Neural cell (in vitro differentiated cells): ENCODE data around the gene USP10. TPM values are rescaled to one million over a fixed set of nuclear protein-coding genes. Genes with fewer than 3 reads are reported as not detected.

Experiments
- H2AFZ ChIP-seq: fragments of 200-600, 300-800 bp; sonication (generic), shearing (Covaris generic); 2 replicates; pipeline ENCODE4 v1.6.0; 2014; ENCODE audit warnings: low read depth, mild to moderate bottlenecking, antibody characterized with exemption, low read length, moderate library complexity
- H3F3A ChIP-seq: fragments of 200-600 bp; shearing (Covaris generic); 2 replicates; pipeline ENCODE4 v1.6.1; 2016; ENCODE audit warnings: mild to moderate bottlenecking, moderate library complexity, mixed read lengths, antibody characterized with exemption, low read length; ENCODE audit not compliant: insufficient read depth, poor library complexity, severe bottlenecking
- H3K27ac ChIP-seq: fragments of 200-600, 300-800 bp; sonication (generic), shearing (Covaris generic); 2 replicates; pipeline ENCODE4 v1.5.1; 2014; ENCODE audit warnings: mild to moderate bottlenecking, low read length, moderate library complexity
- H3K27me3 ChIP-seq: fragments of 300-800, 200-600 bp; sonication (generic), shearing (Covaris generic); 2 replicates; pipeline ENCODE4 v1.6.0; 2014; ENCODE audit warnings: mild to moderate bottlenecking, low read depth, low read length, moderate library complexity; ENCODE audit not compliant: insufficient read depth
- H3K36me3 ChIP-seq: fragments of 300-800, 200-600 bp; sonication (generic), shearing (Covaris generic); 2 replicates; pipeline ENCODE4 v1.5.1; 2014; ENCODE audit warnings: mild to moderate bottlenecking, antibody characterized with exemption, low read length, moderate library complexity; ENCODE audit not compliant: insufficient read depth
- H3K4me2 ChIP-seq: fragments of 300-800, 200-600 bp; sonication (generic), shearing (Covaris generic); 2 replicates; pipeline ENCODE4 v1.6.0; 2014; ENCODE audit warnings: mild to moderate bottlenecking, low read length
- H3K4me3 ChIP-seq: fragments of 300-800, 200-600 bp; sonication (generic), shearing (Covaris generic); 2 replicates; pipeline ENCODE4 v1.5.1; 2014; ENCODE audit warnings: mild to moderate bottlenecking, low read length, moderate library complexity
- H3K79me2 ChIP-seq: fragments of 200-600 bp; shearing (Covaris generic); replicated peaks from 2 replicates; pipeline ENCODE4 v1.6.0; 2014; ENCODE audit warnings: mild to moderate bottlenecking, low read length, moderate library complexity; ENCODE audit not compliant: insufficient read depth
- H3K9ac ChIP-seq: fragments of 300-800, 200-600 bp; sonication (generic), shearing (Covaris generic); 2 replicates; pipeline ENCODE4 v1.6.1; 2016; ENCODE audit warnings: mild to moderate bottlenecking, low read length, mixed read lengths
- H3K9me2 ChIP-seq: fragments of 200-600 bp; shearing (Covaris generic); 2 replicates; pipeline ENCODE4 v1.6.1; 2016; ENCODE audit warnings: mild to moderate bottlenecking, low read length, mixed read lengths; ENCODE audit not compliant: insufficient read depth
- H3K9me3 ChIP-seq: fragments of 200-600, 300-800 bp; sonication (generic), shearing (Covaris generic); 2 replicates; pipeline ENCODE4 v1.6.1; 2016; ENCODE audit warnings: mild to moderate bottlenecking, mixed run types, low read length, moderate library complexity, mixed read lengths
- H4K20me1 ChIP-seq: fragments of 200-600 bp; shearing (Covaris generic); 2 replicates; pipeline ENCODE4 v1.6.1; 2016; ENCODE audit warnings: mild to moderate bottlenecking, mixed run types; ENCODE audit not compliant: insufficient read depth
- EP300 ChIP-seq: fragments of 450-650 bp; conservative IDR thresholded peaks from 2 replicates; pipeline ENCODE4 v1.6.1; 2014; ENCODE audit warnings: antibody characterized with exemption, mild to moderate bottlenecking, moderate library complexity; ENCODE audit not compliant: poor library complexity, severe bottlenecking
- EZH2 ChIP-seq: fragments of 200-600, 300-800 bp; shearing (Covaris generic), sonication (generic); IDR thresholded peaks from 2 replicates; pipeline ENCODE4 v1.6.1; 2014; ENCODE audit warnings: antibody characterized with exemption, low read length, borderline replicate concordance, mild to moderate bottlenecking; ENCODE audit not compliant: insufficient read depth, poor library complexity, severe bottlenecking
- MXI1 ChIP-seq: fragments of 450-650 bp; conservative IDR thresholded peaks from 2 replicates; pipeline ENCODE4 v1.6.1; 2014; ENCODE audit warnings: antibody characterized with exemption, mild to moderate bottlenecking; ENCODE audit not compliant: poor library complexity, severe bottlenecking
- POLR2AphosphoS5 ChIP-seq: IDR thresholded peaks from 2 replicates; pipeline ENCODE4 v1.6.1; 2012
- RAD21 ChIP-seq: fragments of 450-650 bp; conservative IDR thresholded peaks from 2 replicates; pipeline ENCODE4 v1.6.1; 2014; ENCODE audit warnings: antibody characterized with exemption, mild to moderate bottlenecking, moderate library complexity
- SMC3 ChIP-seq: fragments of 450-650 bp; conservative IDR thresholded peaks from 2 replicates; pipeline ENCODE4 v1.6.1; 2014; ENCODE audit warnings: antibody characterized with exemption, mild to moderate bottlenecking, moderate library complexity; ENCODE audit not compliant: poor library complexity
- TAF1 ChIP-seq: IDR thresholded peaks from 2 replicates; pipeline ENCODE4 v1.6.1; 2012; ENCODE audit warnings: low read depth
- polyA plus RNA-seq: library from polyadenylated mRNA; depleted of rRNA; stranded (reverse); fragments of >200 nt; gene quantifications from 2 replicates; pipeline ENCODE4 v1.2.3, GENCODE V29; 2014
- TF ChIP-seq, protein P1 (sequence below): IDR thresholded peaks from 2 replicates; pipeline ENCODE4 v1.6.1; 2012; ENCODE audit warnings: borderline replicate concordance
- TF ChIP-seq, protein P2 (sequence below): fragments of 450-650 bp; IDR thresholded peaks from 2 replicates; pipeline ENCODE4 v1.5.1; 2014; ENCODE audit warnings: antibody characterized with exemption, mild to moderate bottlenecking, moderate library complexity; ENCODE audit not compliant: poor library complexity, severe bottlenecking

Gene USP10
- polyA plus RNA-seq, 1 donor from 2014 or later: 48.9 TPM

DNA sequence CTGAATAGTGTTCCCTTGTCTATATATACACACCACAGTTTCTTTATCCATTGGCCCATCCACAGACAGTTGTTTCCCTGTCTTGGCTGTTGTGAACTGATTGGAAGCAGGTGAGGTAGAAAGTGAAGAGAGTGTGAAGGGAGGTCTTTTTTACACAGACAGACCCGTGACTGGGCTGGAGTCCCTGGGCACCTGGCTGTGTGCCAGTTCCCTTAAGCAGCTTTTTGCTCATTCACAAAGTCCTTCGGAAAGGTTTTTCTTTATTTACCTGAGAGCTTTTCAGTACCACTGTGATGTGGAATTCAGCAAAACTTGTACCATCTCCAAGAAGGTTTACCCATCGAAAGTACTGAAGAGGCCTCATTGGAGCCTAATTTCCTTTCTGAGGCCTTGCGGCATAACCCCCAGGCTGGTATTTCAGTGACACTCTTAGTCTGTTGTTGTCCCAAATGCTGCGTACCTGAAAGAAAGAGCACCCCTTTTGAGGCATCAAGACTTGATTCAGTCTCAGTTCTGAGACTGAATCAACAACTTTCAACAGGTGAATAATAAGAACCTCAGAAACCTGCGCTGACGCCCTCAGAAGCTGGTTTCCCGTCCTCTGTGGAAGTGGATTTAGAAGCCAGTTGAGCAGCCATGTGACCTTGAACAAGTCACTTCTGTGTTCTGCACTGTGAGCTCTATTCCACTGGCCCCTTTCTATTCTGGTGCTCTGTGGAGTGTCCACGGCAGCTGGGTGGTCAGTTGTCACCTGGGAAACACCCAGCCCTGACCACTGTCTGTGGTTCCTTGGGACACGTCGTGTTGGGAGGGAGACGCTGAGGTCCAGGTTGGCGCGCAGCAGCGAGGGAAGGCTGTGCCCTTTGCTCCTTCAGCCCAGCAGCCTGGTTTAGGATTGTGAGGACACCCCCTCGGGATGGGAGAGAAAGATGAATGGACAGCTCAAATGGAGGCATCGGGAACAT, 66.1 kb downstream of the USP10 start:
- Histone ChIP-seq H2AFZ (no peak overlapping the region), H3K4me3 (no peak overlapping the region), H3K79me2 (no peaks in the 10 kb centered on the region), H3K9me2 (no peaks in the 10 kb centered on the region), H4K20me1 (no peaks in the 10 kb centered on the region), H3K9me3 (no peaks in the 10 kb centered on the region), H3K36me3 (peaks cover 6% of the 10 kb centered on the region), H3K27me3 (no peaks in the 10 kb centered on the region), H3K27ac (no peak overlapping the region), H3K4me2 (no peak overlapping the region), H3F3A (no peaks in the 10 kb centered on the region), H3K9ac (no peak overlapping the region)
- TF ChIP-seq, protein P1, sequence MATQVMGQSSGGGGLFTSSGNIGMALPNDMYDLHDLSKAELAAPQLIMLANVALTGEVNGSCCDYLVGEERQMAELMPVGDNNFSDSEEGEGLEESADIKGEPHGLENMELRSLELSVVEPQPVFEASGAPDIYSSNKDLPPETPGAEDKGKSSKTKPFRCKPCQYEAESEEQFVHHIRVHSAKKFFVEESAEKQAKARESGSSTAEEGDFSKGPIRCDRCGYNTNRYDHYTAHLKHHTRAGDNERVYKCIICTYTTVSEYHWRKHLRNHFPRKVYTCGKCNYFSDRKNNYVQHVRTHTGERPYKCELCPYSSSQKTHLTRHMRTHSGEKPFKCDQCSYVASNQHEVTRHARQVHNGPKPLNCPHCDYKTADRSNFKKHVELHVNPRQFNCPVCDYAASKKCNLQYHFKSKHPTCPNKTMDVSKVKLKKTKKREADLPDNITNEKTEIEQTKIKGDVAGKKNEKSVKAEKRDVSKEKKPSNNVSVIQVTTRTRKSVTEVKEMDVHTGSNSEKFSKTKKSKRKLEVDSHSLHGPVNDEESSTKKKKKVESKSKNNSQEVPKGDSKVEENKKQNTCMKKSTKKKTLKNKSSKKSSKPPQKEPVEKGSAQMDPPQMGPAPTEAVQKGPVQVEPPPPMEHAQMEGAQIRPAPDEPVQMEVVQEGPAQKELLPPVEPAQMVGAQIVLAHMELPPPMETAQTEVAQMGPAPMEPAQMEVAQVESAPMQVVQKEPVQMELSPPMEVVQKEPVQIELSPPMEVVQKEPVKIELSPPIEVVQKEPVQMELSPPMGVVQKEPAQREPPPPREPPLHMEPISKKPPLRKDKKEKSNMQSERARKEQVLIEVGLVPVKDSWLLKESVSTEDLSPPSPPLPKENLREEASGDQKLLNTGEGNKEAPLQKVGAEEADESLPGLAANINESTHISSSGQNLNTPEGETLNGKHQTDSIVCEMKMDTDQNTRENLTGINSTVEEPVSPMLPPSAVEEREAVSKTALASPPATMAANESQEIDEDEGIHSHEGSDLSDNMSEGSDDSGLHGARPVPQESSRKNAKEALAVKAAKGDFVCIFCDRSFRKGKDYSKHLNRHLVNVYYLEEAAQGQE: no peak
- TF ChIP-seq MXI1 (no peak), TAF1 (no peak), EP300 (no peak), EZH2 (no peak), SMC3 (no peak), POLR2AphosphoS5 (no peak), RAD21 (no peak)
- TF ChIP-seq, protein P2, sequence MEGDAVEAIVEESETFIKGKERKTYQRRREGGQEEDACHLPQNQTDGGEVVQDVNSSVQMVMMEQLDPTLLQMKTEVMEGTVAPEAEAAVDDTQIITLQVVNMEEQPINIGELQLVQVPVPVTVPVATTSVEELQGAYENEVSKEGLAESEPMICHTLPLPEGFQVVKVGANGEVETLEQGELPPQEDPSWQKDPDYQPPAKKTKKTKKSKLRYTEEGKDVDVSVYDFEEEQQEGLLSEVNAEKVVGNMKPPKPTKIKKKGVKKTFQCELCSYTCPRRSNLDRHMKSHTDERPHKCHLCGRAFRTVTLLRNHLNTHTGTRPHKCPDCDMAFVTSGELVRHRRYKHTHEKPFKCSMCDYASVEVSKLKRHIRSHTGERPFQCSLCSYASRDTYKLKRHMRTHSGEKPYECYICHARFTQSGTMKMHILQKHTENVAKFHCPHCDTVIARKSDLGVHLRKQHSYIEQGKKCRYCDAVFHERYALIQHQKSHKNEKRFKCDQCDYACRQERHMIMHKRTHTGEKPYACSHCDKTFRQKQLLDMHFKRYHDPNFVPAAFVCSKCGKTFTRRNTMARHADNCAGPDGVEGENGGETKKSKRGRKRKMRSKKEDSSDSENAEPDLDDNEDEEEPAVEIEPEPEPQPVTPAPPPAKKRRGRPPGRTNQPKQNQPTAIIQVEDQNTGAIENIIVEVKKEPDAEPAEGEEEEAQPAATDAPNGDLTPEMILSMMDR: no peak

DNA sequence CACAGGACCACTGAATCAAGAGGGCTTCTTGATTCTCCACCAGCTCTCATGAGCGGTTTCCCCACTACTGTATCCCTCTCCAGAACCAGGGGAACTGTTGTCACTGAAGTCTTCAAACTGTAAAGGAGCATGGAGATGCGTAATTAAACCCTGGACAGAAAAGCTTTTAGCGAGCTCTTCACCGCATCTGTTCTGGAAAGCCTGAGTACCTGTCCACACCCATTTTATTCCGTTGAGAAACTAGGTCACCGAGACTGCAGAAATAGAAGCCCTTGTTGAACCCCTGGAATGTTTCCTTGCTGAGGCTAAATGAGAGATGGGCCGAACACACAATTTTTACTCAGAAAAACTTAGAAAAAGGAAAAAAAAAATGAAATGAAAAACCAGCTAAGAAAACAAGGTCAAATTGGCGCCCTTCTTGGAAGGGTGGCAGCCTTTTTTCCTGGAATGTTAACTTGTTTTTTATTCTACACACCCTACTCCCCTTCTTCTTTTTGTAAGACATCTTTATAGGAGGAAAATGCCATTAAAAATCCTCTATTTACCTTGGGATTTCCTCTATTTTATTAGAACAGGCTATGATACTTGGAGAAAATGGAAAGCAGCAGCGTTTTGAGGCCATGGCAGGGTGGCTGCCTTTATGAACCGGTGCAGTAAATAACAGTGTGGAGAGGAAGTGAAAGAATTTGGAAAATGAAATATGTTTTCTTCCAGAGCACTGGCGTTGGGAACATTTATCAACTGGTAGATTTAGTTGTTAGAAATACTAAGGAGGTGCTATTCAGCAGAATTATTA, 67.4 kb downstream of the USP10 start:
- H3K36me3 ChIP-seq: peaks cover 6% of the 10 kb centered on the region

More for the DNA sequence above, 67.4 kb downstream of the USP10 start:
- no peak overlapping the region for H3K27ac ChIP-seq
- no peaks in the 10 kb centered on the region for H3F3A ChIP-seq
- H3K9ac ChIP-seq: no peak overlapping the region
- H4K20me1 ChIP-seq: no peaks in the 10 kb centered on the region
- H3K9me2 ChIP-seq: no peaks in the 10 kb centered on the region
- H3K4me2 ChIP-seq: no peak overlapping the region
- H2AFZ ChIP-seq: no peak overlapping the region
- TF ChIP-seq MXI1 (no peak), EZH2 (no peak), POLR2AphosphoS5 (no peak), SMC3 (no peak), TAF1 (no peak), EP300 (no peak), RAD21 (no peak)
- TF ChIP-seq, protein P1: no peak
- TF ChIP-seq, protein P2: no peak
- no peaks in the 10 kb centered on the region for H3K9me3 ChIP-seq
- no peaks in the 10 kb centered on the region for H3K79me2 ChIP-seq
- no peak overlapping the region for H3K4me3 ChIP-seq
- no peaks in the 10 kb centered on the region for H3K27me3 ChIP-seq
